Activated naive CD4-positive, alpha-beta T cell treated with anti-CD3 and anti-CD28 coated beads, Interleukin-2, amount 50 U/mL, for 72 hours (primary cell): ENCODE results near the gene ITPR2. TPM values are rescaled to one million over a fixed set of nuclear protein-coding genes. Genes with fewer than 3 reads are reported as not detected.
"Not testable (repeated sequence)": the region's sequence is repeated elsewhere in the genome, so short reads cannot be mapped to it uniquely, and the experiment has no call there.

ENCODE experiments used
- ATAC-seq, 2 donors: fragments of 150-1000 bp; cut with Tn5 transposase; 2 replicates each; pipeline ENCODE4 v1.10.0; 2021; ENCODE audit warnings: mild to moderate bottlenecking in 2 of 2, moderate library complexity in 2 of 2
- DNase-seq, 2 donors: peaks; one replicate each; pipeline ENCODE4 v3.0.0; 2021 to 2022; ENCODE audit warnings: low spot score in 2 of 2
- H3K27ac Mint-ChIP-seq, 2 donors: one replicate each; pipeline ENCODE4 v1.8.0; 2022; ENCODE audit warnings: mild to moderate bottlenecking in 2 of 2, mixed read lengths in 2 of 2
- H3K36me3 Mint-ChIP-seq, 2 donors: one replicate each; pipeline ENCODE4 v1.8.0; 2022; ENCODE audit warnings: mixed read lengths in 2 of 2
- H3K9me3 Mint-ChIP-seq, 2 donors: one replicate each; pipeline ENCODE4 v1.8.0; 2022; ENCODE audit warnings: mixed read lengths in 2 of 2
- total RNA-seq, 2 donors: library from RNA; stranded (reverse); gene quantifications; one replicate each; pipeline ENCODE4 v1.2.3, GENCODE V29; 2022

Gene ITPR2
- total RNA-seq, 2 donors from 2014 or later = 44.6 to 46.1 TPM

DNA sequence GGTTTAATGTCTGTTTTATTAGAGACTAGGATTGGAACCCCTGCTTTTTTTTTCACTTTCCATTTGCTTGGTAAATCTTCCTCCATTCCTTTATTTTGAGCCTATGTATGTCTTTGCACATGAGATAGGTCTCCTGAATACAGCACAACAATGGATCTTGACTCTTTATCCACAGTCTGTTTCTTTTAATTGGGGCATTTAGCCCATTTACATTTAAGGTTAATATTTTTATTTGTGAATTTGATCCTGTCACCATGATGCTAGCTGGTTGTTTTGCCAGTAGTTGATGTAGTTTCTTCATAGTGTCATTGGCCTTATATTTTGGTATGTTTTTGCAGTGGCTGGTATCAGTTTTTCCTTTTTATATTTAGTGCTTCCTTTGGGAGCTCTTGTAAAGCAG, 518.9 kb downstream of the ITPR2 start:
- Mint-ChIP-seq H3K36me3 (peaks cover 22 to 23% of the 10 kb centered on the region in 2 donors), H3K9me3 (peaks cover 20 to 21% of the 10 kb centered on the region in 2 donors)
- not testable (repeated sequence) for DNase-seq, ATAC-seq, H3K27ac Mint-ChIP-seq

DNA sequence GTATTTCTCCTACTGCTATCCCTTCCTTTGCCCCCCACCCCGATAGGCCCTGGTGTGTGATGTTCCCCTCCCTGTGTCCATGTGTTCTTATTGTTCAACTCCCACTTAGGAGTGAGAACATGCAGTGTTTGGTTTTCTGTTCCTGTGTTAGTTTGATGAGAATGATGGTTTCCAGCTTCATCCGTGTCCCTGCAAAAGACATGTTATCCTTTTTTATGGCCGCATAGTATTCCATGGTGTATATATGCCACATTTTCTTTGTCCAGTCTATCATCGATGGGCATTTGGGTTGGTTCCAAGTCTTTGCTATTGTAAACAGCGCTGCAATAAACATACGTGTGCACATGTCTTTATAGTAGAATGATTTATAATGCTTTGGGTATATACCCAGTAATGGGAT, 522.5 kb downstream of the ITPR2 start:
- not testable (repeated sequence) for ATAC-seq, H3K27ac Mint-ChIP-seq, DNase-seq
- Mint-ChIP-seq H3K36me3 (peaks cover 22% of the 10 kb centered on the region in 2 donors), H3K9me3 (peaks cover 17 to 20% of the 10 kb centered on the region in 2 donors)

DNA sequence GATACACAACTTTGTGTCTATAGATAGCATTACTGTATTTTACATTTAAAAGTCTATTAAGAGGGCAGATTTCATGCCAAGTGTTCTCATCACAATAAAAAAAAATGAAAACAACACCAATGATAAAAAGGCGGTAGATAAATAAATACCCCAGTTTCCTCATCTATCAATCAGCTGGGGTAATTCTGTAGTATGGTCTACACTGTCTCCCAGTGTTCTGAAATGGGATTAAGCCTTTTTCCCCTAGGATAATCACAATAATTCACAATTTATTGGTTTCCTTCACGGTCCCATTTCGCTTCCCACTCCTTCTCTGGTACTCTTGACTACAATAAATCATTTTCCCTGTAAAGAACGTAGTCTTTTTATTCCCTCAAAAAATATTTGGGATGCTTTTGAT, 523.4 kb downstream of the ITPR2 start:
- ATAC-seq (no peak), DNase-seq (no peak)
- Mint-ChIP-seq H3K9me3 (peaks cover 12 to 15% of the 10 kb centered on the region in 2 donors), H3K36me3 (peaks cover 13 to 15% of the 10 kb centered on the region in 2 donors), H3K27ac (no peak overlapping the region)

DNA sequence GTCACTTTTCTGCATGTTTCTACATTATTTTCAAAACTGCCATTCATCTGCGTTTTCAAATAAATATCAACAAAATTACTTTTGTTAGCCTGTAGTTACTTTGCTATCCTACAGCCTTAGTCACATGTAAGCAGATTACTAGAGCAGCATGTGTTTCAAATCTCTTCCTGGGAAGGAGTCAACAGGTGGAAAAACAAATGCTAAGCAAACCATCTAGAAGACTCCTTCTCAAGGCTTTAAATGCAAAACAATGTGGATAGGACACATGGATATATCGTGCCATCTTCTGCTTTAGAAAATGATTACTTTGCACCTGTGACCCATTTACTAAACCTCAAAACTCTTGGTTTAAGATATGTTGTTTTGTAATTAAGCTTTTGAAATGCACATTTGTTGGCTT, 528.7 kb downstream of the ITPR2 start:
- ATAC-seq (no peak), DNase-seq (no peak)
- no peaks in the 10 kb centered on the region for H3K9me3 Mint-ChIP-seq
- H3K36me3 Mint-ChIP-seq = no peaks in the 10 kb centered on the region
- no peak overlapping the region for H3K27ac Mint-ChIP-seq

DNA sequence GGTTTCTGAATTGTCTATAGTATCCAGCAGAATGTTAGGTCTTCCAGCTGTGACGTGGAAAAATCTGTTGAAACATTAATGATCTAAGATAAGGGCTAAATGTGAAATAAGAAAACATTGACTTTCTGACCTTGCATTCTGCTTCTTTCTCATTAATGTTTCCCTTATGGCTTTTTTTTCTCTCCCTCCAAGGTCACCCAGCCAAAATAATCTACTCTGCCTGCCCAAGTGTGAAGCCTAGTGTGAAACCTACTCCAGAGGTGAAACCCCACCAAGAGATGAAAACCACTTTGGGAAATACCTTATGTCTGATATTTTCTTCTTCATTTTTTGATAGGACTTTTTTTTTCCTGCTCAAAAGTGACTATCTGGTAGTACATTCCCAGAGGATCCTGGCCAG, 529.6 kb downstream of the ITPR2 start:
- no peak for DNase-seq
- no peak overlapping the region for H3K27ac Mint-ChIP-seq
- no peak for ATAC-seq
- H3K36me3 Mint-ChIP-seq = no peaks in the 10 kb centered on the region
- H3K9me3 Mint-ChIP-seq = no peaks in the 10 kb centered on the region

DNA sequence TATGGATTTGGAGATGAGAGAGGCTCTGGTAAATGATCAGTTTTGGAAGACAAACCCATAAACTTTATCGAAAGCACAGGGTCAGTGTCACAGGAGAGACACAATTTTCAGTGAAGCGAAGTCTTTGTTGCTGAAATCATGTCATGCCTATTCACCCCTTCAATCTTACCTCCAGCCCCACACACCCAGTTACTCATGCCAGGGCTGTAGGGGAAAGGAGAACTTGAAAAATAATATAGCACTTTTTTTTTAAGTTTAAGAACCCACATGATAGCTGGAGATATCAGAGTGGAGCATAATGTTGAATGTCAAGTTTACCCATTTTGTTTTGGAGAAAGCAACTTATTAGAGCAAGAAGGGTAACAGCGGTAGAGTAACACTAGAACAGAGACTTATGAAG, 530.2 kb downstream of the ITPR2 start:
- Mint-ChIP-seq H3K36me3 (no peaks in the 10 kb centered on the region), H3K27ac (no peak overlapping the region), H3K9me3 (no peaks in the 10 kb centered on the region)
- DNase-seq (no peak), ATAC-seq (no peak)

DNA sequence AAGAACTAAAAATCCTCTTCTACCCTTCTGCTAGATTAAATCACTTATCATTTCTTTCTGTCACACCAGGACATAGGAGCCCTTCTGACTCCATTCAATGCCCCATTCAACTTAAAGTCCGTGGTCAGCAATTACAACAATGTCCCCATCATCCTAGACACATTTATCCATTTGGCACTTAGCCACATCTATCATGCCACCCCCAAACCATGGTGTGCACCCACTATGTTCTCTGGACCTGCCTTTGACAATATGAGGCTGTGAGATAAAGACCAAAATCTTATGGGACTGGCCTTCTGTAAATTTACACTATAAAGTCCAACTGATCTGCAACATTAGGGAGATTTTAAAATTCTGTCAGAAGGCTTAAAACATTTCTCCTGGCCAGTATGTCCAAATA, 533.2 kb downstream of the ITPR2 start:
- ATAC-seq (no peak), DNase-seq (no peak)
- no peak overlapping the region for H3K27ac Mint-ChIP-seq

DNA sequence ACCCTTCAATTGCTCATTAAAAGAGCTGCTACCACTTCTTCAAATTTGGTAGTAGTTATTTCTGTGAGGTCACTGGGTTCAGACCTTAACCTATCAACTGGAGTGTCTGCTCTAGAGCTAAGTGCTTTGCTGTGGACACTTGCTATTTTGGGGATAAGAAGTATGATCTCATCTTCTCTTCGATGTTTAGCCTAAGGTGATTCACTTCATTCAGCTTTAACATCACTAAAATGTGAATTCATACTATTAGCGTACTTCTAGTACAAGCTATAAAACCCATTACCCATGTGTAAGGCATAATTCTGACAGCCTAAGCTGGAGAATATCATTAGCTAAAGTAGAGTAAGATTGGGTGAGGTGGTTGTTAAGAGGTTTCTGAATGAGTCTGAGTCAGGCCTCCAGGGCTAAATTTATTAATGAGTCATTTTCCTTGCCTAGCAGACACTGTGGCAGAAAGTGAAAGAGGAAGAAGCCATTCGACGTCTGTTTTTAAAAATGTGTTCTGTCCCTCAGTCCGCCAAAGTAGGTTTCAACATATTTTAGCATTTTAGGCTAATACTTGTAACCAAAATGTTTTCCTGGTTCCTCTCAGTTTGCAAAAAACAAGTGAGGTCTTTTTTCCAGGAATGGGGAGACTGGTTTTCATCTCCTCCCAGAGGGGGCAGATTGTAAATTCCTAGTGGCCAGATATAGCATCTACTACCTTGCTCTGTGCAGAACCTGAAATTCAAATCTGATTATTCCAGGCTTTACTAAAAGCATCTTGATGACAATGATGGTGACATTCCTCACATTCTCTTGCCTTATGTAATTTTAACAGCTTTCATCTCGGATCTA, 534.0 kb downstream of the ITPR2 start:
- peak; percentile 94 to 95 for ATAC-seq
- H3K27ac Mint-ChIP-seq = no peak overlapping the region

More for the DNA sequence above, 533.2 kb downstream of the ITPR2 start:
- H3K36me3 Mint-ChIP-seq = peaks cover 0 to 6% of the 10 kb centered on the region in 2 donors
- peaks cover 0 to 5% of the 10 kb centered on the region in 2 donors for H3K9me3 Mint-ChIP-seq

DNA sequence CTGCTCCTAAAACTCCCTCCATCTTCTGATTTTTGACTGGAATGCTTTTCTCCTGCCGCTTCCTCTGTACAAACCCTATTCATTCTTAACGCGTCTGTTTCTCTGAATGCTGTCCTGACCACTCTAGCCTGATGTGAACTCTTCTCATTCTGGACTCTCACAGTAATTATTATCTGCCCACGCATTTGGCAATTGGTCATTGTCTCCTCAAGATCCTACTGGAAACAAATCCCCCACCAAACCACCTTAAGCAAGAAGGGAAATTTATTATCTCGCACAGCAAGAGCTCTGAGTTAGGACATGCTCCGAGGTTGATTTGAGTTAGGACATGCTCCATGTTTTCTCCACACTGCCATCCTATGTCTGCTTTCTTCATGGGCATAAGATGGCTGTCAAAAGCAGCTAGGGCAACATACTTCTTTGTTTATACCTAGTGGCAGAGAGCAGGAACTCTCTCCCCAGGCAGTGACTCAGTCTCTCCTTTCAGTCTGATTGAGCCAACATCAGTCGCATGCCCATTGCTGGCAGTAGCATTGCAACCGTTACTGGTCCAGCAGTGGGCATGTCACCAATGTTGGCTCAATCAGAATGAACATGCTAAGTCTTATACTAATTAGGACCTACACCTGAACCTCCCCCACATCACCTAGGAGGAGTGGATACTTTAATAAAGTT, 535.5 kb downstream of the ITPR2 start:
- no peak for DNase-seq

More for the DNA sequence above, 534.0 kb downstream of the ITPR2 start:
- DNase-seq = no peak
- H3K9me3 Mint-ChIP-seq = peaks cover 0 to 5% of the 10 kb centered on the region in 2 donors
- H3K36me3 Mint-ChIP-seq = peaks cover 0 to 6% of the 10 kb centered on the region in 2 donors

DNA sequence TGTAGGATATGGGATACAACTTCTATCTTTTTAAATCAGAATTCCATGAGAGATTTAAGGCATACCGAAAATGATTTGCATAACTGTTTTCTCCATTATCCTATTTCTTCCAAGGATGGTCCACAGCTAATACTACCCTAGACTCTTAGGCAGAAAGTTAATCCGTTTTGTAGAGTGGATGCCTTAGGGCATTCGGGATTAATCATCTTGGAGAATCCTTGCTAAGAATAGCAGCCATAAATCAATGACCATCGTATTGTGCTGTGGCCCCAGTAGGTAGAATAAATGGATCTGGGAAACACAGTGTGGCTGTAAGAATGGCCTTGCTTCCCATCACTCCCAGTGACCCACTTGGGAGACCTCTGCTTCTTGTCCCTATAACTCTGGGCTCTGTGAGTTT, 538.0 kb downstream of the ITPR2 start:
- Mint-ChIP-seq H3K36me3 (peaks cover 0 to 6% of the 10 kb centered on the region in 2 donors), H3K27ac (no peak overlapping the region), H3K9me3 (peaks cover 0 to 5% of the 10 kb centered on the region in 2 donors)
- ATAC-seq (no peak), DNase-seq (no peak)

More for the DNA sequence above, 535.5 kb downstream of the ITPR2 start:
- peaks cover 0 to 5% of the 10 kb centered on the region in 2 donors for H3K9me3 Mint-ChIP-seq
- ATAC-seq = peak; percentile 48 to 59
- H3K36me3 Mint-ChIP-seq = peaks cover 0 to 6% of the 10 kb centered on the region in 2 donors
- no peak overlapping the region for H3K27ac Mint-ChIP-seq

DNA sequence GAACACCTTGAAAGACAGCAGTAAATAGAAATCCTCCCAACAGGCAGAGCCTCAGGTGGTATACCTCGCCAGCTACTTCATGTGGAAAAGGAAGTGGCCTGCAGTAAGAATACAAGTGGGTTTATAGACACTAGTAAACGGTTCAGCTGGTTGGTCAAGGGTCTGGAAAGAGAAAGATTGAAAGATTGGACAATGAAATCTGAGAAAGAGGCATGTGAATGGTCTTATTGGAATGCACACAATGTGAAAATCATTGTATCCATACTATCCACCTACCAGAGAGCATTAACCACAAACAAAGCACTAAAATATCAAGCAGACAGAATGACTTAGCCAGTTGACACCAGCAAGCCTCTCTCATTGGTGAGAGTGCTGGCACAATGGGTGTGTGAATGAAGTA, 539.4 kb downstream of the ITPR2 start:
- Mint-ChIP-seq H3K36me3 (peaks cover 0 to 6% of the 10 kb centered on the region in 2 donors), H3K9me3 (peaks cover 0 to 5% of the 10 kb centered on the region in 2 donors), H3K27ac (no peak overlapping the region)
- ATAC-seq (no peak), DNase-seq (no peak)

DNA sequence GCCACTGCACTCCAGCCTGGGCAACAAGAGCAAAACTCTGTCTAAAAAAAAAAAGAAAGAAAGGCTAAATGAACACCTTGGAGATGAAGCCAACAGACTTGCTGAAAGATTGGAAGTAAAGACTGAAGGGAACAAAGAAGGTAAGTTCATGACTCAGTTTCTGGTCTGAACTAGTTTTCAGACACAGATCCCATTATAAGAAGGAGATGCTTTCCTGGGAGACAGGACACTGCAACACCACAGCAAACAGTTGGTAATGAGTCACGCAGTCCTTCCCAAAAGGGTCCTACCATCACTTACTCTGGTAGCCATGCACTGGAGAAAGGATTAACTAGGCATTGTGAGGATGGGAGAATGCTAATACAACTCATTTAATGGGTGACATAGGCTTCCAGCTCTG, 540.4 kb downstream of the ITPR2 start:
- Mint-ChIP-seq H3K36me3 (peaks cover 0 to 6% of the 10 kb centered on the region in 2 donors), H3K27ac (no peak overlapping the region), H3K9me3 (peaks cover 0 to 5% of the 10 kb centered on the region in 2 donors)
- ATAC-seq (no peak), DNase-seq (no peak)

DNA sequence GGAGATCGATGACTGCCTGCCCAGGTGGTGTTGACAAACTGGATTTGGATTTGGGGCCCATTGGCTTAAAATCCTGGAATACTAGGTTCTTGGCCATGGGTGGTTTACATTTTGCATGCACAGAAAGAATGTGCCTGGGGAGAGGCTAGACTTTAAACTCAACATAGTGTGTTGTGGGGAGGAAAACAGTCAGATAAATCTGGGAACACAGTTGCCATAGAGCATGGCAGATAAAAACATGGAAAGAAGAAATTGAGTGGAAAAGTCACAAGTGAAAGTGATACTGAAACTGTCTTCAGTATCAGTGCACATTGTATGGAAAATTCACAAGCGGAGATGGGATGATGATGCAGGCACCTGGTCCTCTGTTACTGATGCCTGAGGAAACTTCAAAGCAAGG, 542.4 kb downstream of the ITPR2 start:
- Mint-ChIP-seq H3K9me3 (no peaks in the 10 kb centered on the region), H3K36me3 (no peaks in the 10 kb centered on the region), H3K27ac (no peak overlapping the region)
- ATAC-seq = no peak
- DNase-seq = no peak

DNA sequence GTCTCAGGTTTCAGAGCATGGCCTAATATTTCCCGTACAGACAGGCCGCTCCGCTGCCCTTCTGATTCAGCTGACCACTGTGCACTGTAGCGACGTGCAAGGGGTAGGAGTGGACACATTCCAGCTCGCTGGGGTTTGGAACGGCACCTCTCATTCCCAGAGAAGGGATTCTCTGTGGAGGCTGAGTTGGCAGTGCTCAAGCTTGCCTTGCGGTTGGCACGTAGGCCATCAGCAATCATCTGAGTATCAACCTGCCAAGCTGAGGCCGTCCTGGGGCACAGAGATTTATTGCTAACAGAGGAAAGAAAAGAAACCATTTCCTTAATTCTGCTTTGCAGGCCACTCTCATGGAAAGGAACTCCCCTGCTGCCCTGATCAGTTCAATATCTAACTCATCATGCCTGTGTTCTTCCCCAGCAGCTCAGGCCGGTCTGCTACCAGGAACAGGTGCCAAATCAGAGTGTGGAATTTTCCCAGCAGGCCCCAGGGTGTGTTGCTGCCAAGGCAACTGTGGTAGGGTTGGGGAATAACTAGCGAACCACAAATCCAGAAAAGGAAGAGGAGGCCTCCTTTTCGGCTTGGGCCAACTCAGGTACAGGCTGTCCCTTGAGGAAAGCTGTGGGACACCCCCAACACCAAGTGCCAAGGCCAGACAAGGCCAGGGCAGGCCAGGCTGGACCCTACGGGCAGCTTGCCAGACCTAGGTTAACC, 545.2 kb downstream of the ITPR2 start:
- no peaks in the 10 kb centered on the region for H3K9me3 Mint-ChIP-seq
- DNase-seq (no peak), ATAC-seq (no peak)
- peak overlapping the region in 1 of 2 donors; percentile 93 for H3K27ac Mint-ChIP-seq
- H3K36me3 Mint-ChIP-seq = no peaks in the 10 kb centered on the region
